HG02885 (cell line): ENCODE data around the gene MATN1.
A peak's percentile ranks its signal among the peaks of the same experiment; 100 is the strongest.

Experiments used
- ATAC-seq: cut with Tn5 transposase; IDR thresholded peaks from one replicate; pipeline ENCODE4 v1.9.1; 2021; ENCODE audit warnings: mild to moderate bottlenecking; ENCODE audit not compliant: unreplicated experiment, poor library complexity

MATN1 gene

DNA sequence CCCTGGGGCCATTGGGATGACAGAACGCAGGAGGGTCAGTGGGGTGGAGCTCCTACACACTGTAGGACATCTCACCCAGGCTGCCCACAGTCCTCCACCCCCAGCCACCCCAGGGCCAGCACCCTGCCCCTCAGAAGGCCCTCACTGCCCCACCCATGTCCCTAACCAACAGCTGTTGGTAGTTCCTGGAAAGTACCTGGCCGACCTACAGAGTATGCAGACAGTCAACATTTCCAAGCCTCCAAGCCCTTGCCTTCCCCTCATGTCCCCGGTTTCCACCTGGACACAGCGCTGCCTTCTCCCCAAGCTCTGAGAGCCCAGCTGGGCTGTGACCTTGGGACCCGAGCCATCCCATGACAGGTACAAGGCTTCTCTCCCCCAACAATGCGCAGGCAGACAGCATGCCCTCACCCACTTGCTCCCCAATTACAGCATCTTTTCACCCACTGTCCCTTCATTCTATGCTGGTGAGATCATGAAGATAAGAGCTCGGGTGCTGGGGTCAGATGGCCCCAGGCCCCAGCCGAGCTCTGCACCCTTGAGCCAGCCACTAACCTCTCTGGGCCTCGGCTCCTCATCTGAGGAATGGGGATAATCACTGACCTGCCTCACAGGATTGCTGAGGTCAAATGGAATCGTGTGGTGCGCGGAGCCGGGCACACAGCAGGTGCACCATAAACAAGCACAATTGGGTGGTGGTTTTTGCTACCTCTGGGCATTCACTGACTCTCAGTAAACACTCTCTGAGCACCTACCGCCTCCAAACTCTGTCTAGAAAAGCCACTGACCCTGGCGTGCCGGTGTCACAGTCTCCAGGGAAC lies 23.0 kb upstream of the MATN1 start:
- ATAC-seq, result no peak

DNA sequence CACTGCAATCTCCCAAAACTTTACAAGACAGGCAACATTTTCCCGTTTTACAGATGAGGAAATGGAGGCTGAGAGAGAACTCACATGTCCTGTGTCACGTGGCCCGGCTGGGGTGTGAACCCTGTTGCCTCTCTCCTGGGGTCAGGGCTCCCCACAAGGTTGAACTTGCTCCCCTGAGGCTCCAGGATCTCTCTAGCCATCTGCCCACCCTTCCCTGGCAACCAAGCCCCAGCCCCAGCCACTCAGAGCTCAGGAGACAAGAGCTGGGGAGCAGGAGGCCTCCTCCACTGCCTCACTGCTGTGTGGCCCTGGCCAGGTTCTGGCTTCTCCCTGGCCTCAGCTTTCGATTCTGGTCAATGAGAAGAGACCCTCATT lies 22.4 kb upstream of the MATN1 start:
- ATAC-seq, result no peak

DNA sequence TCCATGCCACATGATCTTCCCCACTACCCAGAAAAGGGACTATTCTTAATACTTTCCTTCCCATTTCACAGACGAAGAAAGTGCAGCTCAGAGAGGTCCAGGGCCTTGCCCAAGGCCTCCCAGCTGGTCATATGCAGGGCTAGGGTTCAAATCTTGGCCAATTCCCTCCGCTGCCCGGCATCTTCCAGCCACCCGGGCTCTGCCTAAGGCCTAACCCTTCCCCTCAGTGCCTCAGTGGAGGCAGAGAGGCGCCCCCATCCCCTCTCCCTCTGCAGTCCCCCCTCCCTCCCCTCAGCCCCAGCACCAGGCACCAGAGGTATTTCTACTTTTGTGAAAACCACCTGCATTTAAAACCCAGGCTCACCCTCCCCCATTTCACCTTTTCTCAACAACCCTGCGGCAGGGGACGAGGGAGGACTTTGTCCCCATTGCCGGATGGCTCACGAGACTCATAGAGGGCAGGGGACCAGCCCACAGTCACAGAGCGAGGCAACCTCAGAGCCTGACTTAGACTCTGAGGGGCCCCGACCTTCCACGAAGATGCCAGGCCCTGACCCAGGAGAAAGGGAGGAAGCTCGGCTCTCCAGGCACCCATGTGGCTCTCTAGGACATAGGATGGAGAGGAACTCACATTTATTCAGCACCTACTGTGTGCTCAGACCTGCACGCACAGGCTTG lies 21.9 kb upstream of the MATN1 start:
- ATAC-seq, result no peak

DNA sequence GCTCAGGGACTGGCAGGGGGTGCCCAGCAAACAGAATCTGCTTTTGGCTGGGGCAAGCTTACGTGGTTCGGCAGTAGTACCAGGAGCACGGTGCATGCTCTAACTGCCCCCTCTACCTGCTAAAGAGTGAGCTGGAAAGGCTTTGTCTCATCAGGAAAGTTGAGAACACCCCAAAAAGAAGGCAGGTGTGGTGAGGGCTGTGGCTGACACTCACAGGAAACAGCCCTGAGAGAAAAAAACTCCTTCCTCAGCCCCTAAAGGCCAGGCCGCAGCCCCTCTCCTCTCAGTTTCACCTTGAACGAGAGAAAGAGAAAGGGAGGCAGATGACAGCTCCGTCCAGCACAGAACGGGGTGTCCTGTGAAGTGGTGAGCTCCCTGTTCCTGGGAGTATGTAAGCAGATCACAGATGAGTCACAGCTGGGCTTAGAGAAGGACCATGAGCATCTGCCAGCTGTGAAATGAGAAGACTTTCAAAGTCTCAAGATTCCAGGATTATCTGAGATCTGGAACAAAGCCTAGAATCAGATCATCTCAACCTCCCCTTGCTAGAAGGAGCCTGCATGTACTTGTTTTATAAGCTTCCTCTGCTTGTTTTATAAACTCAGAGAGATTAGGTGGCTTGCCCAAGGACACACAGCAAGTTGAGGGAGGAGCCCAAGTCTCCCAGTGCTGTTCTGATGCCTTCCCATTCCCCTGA lies 20.8 kb upstream of the MATN1 start:
- ATAC-seq, result peak; percentile 33

DNA sequence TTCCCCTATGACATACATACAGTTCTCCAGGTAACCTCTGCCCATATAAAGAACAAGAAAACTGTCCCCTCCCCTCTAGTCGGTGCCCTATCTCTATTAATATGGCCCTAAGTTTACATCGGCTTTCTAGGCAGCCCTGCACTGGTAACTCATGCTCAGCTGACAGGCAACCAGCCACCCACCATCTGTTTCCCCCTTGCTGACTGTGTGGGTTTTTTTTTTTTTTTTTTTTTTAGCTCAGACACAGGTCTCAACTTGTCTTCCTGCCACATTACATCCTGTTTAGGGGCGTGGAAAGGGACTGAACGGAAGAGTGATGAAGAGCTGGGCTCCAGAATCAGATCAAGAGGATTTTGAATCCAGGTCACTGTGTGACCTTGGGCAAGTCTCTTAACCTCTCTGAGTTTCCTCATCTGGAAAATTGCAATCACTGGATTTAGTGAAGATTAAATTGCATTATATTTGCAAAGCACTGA lies 20.2 kb upstream of the MATN1 start:
- peak; percentile 37 for ATAC-seq

DNA sequence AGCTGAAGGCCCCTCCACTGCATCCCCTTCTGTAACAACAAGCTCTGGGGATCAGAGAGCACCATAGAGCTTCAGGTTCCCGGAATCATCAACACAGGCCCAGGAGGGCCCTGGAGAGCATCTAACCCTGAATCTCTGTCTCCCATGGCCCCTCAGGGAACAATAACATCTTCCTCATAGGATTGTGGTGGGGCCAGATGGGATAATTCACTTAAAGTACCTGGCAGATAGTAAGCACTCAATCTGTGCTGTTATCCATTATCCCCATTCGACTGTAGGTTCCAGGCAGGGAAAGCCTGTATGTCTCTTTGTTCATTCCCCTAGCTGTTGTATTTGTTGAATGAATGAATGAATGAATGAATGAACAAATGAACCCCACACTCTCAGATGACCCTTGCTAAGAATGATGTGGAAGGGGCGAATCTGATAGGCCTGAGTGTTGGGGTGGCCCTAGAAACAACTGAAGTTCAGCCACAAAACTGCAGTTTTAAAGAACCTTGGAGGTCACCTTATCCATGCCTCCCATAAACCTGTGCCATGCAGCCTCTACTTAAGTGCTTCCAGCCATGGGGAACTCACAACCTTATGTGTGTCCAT lies 19.7 kb upstream of the MATN1 start:
- no peak for ATAC-seq

DNA sequence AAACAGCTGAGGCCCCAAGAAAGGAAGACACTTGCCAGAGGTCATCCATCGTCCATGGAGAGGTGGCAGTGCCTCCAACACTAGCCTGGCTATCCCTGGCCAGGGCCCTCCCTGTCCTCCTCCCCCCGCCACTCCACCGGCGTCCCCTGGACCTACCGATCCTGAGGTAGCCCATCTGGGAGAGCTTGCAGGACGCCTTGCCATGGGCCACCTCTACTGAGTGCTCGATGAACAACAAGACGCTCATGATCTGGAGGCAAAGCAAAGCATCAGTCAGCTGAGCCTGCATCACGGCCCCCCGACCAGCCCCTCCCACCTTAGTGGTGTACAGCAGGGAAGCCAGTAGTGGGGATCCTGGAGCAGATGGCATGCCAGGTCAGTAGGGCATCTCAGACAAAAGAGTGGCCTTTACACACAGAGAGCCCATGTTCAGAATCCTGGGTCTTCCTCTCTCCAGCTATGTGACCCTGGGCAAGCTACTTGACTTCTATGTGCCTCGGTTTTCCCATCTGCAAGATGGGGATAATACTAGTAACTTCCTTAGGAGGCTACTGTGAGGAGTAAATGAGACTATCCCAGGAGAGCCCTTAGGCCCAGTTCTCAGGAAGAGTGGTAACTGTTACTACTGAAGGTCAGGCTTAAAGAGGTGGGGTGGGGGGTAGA lies 19.0 kb upstream of the MATN1 start:
- ATAC-seq, result no peak

DNA sequence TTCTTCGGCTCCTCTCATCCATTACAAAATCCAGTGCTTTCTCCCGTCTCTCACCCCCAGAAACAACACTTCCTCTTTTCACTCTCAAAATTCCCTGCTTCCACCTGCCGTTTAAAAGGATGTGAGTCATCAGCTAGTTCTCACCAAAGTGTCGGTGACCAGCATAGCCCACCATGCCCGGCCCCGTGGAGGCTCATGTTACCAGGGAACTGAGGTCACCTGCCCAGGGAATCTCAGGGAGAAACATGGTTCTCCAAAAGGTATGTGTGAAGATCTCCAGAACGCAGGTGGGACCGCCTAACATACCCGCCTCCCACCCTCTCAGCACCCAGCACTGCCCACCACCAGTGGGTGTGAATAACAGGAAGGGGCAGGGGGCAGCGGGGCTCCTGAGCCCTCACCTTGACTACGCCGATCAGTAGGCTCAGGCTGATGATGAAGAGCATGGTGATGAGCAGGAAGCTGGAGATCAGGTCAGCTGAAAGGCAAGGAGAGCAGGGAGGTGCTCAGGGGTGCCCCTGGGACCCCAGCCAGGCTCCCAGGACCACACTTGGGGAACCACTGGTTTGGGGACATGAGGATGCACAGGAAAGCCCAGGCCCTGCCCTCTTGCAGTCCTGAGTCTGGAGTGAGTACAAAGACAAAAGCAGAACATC lies 18.0 kb upstream of the MATN1 start:
- no peak for ATAC-seq

DNA sequence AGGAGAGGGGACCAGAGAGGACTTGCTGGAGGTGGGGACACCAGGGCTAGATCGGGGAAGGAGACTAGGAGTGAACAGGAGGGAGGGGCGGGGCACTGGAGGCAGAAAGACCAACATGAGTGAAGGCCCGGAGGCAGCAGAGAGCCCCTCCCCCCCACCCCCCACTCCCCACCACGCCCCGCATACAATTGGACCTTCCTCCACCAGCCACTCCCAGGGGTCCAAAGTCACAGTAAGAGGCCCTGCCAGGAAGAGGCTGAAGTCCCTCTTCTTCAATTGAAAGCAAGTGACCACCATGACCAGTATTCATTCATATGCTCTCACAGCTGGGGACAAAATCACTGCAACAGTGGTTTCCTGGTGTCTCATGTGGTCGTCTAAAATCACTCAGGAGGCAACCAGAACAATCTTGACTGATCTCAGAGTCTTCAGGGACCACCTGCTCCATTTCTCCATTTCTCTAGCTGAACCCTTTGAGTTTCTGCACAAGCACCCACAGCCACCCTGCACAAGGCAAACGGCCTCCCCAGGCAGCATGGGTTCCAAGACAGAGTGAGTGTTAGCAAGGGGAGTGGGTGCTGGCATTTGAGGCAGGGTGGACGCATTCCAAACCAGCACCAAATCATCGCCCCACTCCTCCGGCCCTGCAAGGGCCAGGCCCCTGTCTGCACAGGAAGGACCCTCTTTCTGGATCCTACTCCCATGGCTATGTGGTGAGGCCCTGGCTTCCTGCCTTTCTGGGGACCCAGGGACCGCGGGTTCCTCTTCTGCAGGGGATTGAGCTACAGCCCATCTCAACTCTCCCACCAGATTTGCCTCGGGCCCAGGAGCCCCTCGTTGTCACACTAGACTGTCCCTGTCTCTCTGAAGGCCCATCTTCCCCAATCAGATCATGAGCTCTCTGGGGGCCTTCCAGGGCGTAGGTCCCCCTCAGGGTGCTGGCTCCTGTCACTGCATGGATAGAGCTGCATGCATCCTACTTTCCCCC lies 17.2 kb upstream of the MATN1 start:
- ATAC-seq, result no peak

DNA sequence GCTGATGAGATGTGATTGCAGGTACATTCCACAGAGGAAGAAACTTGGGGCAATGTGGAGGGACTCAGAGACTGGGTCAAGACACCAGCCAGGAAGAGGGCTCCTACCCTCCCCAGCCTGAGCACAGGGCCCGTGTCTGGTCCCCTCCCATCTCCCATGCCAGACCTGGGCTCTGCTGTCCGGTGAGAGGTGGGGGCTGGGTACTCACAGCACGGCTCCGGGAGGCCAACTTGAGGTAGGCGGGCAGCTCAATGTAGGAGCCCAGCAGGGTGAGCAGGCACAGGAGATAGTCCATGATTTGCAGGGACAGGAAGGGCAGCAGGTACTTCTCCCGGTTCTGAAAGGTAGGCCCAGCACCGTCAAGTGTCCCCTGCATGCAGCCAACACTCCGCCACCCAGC lies 16.2 kb upstream of the MATN1 start:
- ATAC-seq, result no peak

DNA sequence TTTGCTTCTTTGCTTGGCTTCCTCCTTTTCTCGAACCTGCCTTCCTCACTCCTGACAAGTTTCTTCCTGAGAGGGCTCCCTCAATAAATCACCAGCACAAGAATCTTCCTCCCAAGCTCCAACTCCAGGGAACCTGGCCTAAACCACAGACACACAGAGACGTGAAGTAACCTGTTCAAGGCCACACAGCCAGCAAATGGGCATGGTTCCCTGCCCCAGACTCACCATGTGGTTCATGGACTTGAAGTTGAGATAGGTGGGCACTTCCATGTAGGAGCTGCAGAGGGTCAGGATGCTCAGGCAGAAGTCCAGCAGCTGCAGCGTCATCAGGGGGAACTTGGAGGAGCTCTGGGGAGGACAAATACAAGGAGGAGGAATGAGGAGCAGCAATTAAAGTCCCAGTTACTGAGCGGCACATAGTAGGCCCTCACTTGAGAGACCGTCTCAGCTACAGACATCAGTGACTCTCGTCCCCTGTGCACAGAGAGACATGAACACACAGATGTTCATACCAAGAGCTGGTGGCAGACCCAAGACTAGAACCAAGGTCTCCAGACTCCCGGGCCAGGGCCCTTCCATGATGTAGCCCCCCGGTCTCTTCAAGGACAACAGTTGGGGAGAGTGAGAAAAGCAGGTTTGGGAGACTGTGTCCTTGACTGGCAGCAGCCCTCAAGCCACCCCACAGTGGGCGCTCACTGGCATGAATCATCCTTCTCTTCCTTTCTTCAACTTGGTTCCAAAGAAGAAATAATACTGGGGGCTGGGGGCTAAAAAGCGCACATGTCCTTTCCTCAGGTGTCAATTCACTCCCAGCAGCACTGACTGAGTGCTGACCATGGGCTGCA lies 15.6 kb upstream of the MATN1 start:
- no peak for ATAC-seq

DNA sequence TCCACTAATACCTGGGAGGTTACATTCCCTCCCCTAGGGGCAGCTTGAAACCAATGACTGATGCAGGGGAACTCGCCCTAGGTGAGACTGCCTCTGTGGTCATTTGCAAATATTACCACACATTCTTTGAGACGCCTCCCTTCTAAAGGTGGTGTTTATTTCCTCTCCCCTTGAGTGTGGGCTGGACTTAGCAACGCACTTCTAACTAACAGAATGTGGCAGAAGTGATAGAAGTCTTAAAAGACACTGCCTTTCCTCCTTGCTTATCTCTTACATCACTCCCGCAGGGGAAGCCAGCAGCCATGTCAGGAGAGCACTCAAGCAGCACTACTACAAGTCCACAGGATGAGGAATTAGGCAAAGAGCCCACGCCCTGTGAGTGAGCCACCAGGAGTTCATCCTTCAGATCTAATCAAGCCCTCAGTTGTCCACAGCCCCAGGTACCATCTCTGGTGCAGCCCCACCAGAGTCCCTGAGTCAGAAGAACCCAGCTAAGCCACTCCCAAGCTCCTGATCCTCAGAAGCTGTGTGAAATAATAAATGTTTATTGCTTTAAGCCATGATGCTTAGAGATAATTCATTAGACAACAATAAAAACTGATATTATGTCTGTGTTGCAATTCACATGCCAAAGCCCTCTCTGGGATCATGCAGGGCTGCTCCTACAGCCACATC lies 14.8 kb upstream of the MATN1 start:
- ATAC-seq, result no peak

DNA sequence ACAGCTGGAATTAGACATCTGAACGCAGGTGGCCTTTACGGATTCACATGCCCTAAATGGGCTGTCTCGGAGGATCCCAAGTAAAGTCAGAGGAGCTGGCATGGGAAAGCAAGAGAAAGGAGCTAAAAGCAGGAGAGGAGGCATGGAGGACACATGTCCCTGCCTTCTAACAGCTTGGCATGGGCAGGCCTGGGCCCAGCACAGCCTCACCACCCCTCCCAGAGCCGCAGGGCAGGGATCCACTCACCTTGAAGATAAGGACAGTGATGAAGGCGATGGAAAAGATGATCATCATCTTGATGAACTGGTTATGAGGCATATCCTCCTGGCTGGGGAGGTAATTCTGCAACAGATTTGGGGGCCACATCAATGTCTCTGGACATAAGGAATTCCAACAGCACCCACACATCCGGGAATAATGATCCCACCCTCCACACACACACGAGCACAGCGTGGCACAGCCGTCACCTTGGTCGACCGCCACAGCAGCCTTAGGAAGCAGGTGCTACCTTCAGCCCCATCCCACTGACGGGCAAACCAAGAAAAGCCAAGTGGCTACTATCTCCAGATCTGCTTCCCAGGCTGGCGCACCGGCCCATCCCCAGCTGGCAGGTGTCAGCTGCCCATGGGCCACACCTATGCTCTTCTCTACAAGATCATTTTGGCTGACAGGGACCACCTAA lies 14.1 kb upstream of the MATN1 start:
- ATAC-seq, result no peak

DNA sequence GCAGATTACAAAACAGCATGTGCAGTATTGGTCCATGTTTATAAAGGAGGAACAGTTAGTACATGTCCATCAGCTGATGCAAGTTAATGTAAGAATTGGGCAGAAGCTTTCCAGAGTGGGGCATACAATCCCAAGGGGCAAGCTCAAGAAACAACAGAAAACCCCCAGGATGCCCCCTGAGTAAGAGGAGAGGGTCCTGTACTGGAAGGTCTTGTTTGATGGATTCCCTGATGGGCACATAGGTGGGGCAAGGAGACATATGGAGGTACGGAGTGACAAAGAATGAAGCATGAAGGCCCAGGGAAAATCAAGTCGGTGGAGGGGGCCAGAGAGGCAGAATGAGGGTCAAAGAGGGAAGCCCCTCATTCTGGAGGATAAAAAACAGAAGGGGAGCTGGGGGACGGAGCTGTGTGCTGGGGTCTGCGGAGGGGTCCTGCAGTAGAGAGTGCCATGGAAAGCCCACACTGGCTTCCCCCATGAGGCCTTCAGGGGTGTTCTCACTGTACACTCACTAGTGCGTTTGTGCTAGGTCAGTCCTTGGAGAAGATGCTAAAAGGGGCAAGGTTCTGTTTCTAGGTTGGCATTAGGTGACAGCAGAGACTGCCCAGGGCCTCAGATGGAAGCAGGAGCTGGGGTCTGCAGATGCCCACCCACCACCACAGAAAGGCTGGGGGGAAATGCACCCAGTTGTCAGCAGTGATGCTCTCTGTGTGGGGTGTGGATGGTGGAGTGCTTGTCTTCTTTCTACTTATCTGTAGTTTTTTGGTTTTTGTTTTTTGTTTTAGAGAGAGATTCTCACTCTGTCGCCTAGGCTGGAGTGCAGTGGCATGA lies 12.5 kb upstream of the MATN1 start:
- ATAC-seq, result no peak

DNA sequence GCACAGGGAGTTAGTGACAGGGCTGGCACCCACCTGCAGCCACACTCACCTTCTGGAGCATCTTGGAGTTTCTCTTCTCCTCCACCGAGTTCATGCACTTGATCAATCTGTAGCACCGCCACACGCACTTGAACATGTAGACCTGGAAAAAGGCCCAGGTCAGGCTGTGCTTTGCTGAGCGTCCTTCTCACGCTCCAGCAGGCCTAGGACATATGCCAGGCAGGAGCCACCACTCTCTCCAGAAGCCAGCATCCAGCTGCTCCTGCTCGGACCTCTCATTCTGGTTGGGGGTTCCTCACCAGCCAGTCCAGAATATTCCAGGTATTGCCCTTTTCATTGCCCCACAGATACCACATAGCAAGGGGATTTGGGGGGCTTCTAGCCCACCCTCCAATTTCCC lies 11.7 kb upstream of the MATN1 start:
- no peak for ATAC-seq

DNA sequence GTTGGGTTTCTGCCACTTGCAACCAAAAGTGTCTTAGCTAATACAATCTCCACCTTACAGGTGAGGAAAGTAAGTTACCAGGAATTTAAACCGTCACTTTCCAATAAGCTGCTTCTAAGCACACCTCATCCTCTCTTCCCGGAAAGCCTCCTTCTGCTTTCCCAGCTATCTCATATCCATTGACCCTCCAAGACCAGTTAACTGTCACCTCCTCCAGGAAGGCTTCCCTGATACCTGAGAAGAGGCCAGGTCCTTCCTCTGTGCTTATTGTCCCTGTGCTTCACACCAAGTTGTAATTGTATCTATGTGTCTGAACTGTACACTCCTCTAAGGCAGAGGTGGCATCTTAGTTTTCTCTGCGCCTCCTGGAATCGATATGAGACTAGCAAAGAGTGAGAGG lies 11.2 kb upstream of the MATN1 start:
- no peak for ATAC-seq
